ENCODE measurements around the gene RB1. TPM values are rescaled to one million over a fixed set of nuclear protein-coding genes. Genes with fewer than 3 reads are reported as not detected.

Gene RB1
- total and polyA plus RNA-seq, 9 of the 15 experiments (the other 6 are each of a cell fraction or from before 2014, with no cell fraction given), result 5.0 to 23.8 (median 17.9) TPM

DNA sequence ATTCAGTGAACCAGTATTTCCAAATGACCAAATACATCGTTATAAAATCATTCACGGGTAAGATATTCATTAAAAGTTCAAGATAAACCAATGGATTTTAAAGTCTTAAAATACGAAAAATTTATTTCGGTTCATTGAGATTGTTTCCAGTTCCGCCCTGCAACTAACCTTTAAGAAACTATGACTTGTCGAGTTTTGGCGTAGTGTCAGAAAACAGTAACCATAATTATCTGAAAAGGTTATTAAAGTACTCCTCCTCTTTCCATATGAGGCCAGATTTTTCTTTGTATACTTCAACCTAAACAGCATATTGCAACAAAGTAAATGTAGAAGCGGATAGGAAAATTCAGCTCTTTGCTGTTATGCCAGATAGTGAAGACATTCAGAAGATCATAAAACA is 83.3 kb downstream of the RB1 start (continued):
- TF ChIP-seq, protein P1, sequence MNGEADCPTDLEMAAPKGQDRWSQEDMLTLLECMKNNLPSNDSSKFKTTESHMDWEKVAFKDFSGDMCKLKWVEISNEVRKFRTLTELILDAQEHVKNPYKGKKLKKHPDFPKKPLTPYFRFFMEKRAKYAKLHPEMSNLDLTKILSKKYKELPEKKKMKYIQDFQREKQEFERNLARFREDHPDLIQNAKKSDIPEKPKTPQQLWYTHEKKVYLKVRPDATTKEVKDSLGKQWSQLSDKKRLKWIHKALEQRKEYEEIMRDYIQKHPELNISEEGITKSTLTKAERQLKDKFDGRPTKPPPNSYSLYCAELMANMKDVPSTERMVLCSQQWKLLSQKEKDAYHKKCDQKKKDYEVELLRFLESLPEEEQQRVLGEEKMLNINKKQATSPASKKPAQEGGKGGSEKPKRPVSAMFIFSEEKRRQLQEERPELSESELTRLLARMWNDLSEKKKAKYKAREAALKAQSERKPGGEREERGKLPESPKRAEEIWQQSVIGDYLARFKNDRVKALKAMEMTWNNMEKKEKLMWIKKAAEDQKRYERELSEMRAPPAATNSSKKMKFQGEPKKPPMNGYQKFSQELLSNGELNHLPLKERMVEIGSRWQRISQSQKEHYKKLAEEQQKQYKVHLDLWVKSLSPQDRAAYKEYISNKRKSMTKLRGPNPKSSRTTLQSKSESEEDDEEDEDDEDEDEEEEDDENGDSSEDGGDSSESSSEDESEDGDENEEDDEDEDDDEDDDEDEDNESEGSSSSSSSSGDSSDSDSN (IDR thresholded peaks at IDR 0.05; ENCODE audit: borderline replicate concordance in 1 of 2, low read depth in 2 of 2, low read length in 2 of 2), result no peak
- TF ChIP-seq MED1 (CRISPR knock-in tag; IDR thresholded peaks at IDR 0.05; ENCODE audit: borderline replicate concordance), result no peak

DNA sequence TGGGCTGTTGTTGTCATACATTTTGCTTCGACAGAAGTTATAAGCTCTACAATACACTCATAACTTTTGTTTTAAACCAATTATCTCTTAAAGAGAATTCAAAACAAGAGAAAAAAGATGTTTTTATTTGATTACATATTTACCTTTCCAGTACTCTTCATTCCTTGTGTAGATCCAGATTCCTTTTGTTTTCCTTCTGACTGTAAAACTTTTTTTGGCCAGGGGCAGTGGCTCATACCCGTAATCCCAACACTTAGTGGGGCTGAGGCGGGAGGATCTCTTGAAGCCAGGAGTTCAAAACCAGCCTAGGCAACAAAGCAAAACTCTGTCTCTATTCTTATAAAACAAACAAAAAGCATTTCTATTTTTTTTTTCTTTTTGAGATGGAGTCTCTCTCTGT is 87.7 kb downstream of the RB1 start:
- no peaks in the 10 kb centered on the region for H3K9me3 ChIP-seq (replicated peaks; ENCODE audit: control insufficient read depth, insufficient read depth, low read depth, low read length)
- H3K9ac ChIP-seq (ENCODE audit: insufficient read depth in 1 of 2, low read depth in 2 of 2, low read length in 2 of 2), result no peak overlapping the region
- TF ChIP-seq CREB1 (IDR thresholded peaks at IDR 0.05) (no peak), CREB1 (CRISPR knock-in tag; IDR thresholded peaks at IDR 0.05) (no peak), FOS (IDR thresholded peaks at IDR 0.05; ENCODE audit: extremely low read depth, insufficient read length) (no peak), SETDB1 (IDR thresholded peaks at IDR 0.05; ENCODE audit: low read length) (no peak), NFIX (CRISPR knock-in tag; IDR thresholded peaks at IDR 0.05; ENCODE audit: low read depth) (no peak), CBX1 (IDR thresholded peaks at IDR 0.05; ENCODE audit: low read depth) (no peak), BHLHE40 (IDR thresholded peaks at IDR 0.05; ENCODE audit: low read length) (no peak)
- TF ChIP-seq, protein P2, sequence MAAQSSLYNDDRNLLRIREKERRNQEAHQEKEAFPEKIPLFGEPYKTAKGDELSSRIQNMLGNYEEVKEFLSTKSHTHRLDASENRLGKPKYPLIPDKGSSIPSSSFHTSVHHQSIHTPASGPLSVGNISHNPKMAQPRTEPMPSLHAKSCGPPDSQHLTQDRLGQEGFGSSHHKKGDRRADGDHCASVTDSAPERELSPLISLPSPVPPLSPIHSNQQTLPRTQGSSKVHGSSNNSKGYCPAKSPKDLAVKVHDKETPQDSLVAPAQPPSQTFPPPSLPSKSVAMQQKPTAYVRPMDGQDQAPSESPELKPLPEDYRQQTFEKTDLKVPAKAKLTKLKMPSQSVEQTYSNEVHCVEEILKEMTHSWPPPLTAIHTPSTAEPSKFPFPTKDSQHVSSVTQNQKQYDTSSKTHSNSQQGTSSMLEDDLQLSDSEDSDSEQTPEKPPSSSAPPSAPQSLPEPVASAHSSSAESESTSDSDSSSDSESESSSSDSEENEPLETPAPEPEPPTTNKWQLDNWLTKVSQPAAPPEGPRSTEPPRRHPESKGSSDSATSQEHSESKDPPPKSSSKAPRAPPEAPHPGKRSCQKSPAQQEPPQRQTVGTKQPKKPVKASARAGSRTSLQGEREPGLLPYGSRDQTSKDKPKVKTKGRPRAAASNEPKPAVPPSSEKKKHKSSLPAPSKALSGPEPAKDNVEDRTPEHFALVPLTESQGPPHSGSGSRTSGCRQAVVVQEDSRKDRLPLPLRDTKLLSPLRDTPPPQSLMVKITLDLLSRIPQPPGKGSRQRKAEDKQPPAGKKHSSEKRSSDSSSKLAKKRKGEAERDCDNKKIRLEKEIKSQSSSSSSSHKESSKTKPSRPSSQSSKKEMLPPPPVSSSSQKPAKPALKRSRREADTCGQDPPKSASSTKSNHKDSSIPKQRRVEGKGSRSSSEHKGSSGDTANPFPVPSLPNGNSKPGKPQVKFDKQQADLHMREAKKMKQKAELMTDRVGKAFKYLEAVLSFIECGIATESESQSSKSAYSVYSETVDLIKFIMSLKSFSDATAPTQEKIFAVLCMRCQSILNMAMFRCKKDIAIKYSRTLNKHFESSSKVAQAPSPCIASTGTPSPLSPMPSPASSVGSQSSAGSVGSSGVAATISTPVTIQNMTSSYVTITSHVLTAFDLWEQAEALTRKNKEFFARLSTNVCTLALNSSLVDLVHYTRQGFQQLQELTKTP (IDR thresholded peaks at IDR 0.05; ENCODE audit: low read depth in 1 of 2, partially characterized antibody in 2 of 2), result no peak
- TF ChIP-seq, protein P3, sequence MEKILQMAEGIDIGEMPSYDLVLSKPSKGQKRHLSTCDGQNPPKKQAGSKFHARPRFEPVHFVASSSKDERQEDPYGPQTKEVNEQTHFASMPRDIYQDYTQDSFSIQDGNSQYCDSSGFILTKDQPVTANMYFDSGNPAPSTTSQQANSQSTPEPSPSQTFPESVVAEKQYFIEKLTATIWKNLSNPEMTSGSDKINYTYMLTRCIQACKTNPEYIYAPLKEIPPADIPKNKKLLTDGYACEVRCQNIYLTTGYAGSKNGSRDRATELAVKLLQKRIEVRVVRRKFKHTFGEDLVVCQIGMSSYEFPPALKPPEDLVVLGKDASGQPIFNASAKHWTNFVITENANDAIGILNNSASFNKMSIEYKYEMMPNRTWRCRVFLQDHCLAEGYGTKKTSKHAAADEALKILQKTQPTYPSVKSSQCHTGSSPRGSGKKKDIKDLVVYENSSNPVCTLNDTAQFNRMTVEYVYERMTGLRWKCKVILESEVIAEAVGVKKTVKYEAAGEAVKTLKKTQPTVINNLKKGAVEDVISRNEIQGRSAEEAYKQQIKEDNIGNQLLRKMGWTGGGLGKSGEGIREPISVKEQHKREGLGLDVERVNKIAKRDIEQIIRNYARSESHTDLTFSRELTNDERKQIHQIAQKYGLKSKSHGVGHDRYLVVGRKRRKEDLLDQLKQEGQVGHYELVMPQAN (IDR thresholded peaks at IDR 0.05; ENCODE audit: borderline replicate concordance), result no peak
- TF ChIP-seq, protein P4, sequence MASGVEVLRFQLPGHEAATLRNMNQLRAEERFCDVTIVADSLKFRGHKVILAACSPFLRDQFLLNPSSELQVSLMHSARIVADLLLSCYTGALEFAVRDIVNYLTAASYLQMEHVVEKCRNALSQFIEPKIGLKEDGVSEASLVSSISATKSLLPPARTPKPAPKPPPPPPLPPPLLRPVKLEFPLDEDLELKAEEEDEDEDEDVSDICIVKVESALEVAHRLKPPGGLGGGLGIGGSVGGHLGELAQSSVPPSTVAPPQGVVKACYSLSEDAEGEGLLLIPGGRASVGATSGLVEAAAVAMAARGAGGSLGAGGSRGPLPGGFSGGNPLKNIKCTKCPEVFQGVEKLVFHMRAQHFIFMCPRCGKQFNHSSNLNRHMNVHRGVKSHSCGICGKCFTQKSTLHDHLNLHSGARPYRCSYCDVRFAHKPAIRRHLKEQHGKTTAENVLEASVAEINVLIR (CRISPR knock-in tag; IDR thresholded peaks at IDR 0.05), result no peak
- intact Hi-C loops (cut with micrococcal nuclease), result no loop called here
- H3K4me3 ChIP-seq, result no peak overlapping the region
- CTCF ChIA-PET (ENCODE audit: low intra/inter-chr PET ratio), result no interaction called here
- no peaks in the 10 kb centered on the region for H3K79me2 ChIP-seq (ENCODE audit: control insufficient read depth, insufficient read depth, low read length)
- FAIRE-seq, result no peak
- in situ Hi-C loops (cut with MboI), result no loop called here
- no peaks in the 10 kb centered on the region for H3K4me1 ChIP-seq (replicated peaks in 1 of 2; ENCODE audit: control insufficient read depth in 2 of 2, insufficient read depth in 2 of 2, low read length in 2 of 2)
- 93% methylated on average over 3 of the region's 3 CpGs for WGBS (ENCODE audit: insufficient coverage, low coverage, missing lambda C conversion rate)
- H3K9me1 ChIP-seq (ENCODE audit: control insufficient read depth, insufficient read depth, low read length), result no peaks in the 10 kb centered on the region
- POLR2A ChIA-PET, result no interaction called here
- H3K27ac ChIP-seq (ENCODE audit: extremely low read depth, low read depth, low read length), result no peak overlapping the region
- no peaks in the 10 kb centered on the region for H4K20me1 ChIP-seq (replicated peaks; ENCODE audit: control insufficient read depth, insufficient read depth, low read length)
- no peaks in the 10 kb centered on the region for H3K27me3 ChIP-seq (ENCODE audit: control insufficient read depth in 2 of 2, insufficient read depth in 2 of 2, low read length in 2 of 2)
- DNase-seq (ENCODE audit: extremely low read depth in 1 of 4, low spot score in 3 of 4), result no peak
- BruUV-seq (replicated peaks), result no TSS peak
- no peak overlapping the region for H3K4me2 ChIP-seq (ENCODE audit: insufficient read depth, low read length)
- H2AFZ ChIP-seq (ENCODE audit: low read depth, low read length), result no peak overlapping the region
- no peak for ATAC-seq
- H3K36me3 ChIP-seq (ENCODE audit: control insufficient read depth, insufficient read depth, low read length), result peaks cover 6% of the 10 kb centered on the region; the same call in 1 of the 3 replicates

All from K562 (cell line).